Activated T-helper 2 cell treated with anti-CD3 and anti-CD28 coated beads, Interferon-gamma antibody, Interleukin-2, Interleukin-4, amounts not matched to agents 10 μg/mL and 5 μg/mL and 100 μg/mL, durations not matched to agents 14 hours and 24 hours and 36 hours (primary cell): ENCODE measurements around the gene TYW1. TPM values are rescaled to one million over a fixed set of nuclear protein-coding genes. Genes with fewer than 3 reads are reported as not detected.

ENCODE experiments used
- total RNA-seq: library from RNA; stranded (reverse); gene quantifications from 2 replicates; pipeline ENCODE4 v1.2.3, GENCODE V29; 2022

Gene TYW1
- total RNA-seq, 1 donor from 2014 or later = 17.7 TPM

Other genes starting within 250 kb of the TYW1 start
- 82.2 and 83.6 TPM in 2 replicates for gene TMEM248, start 75.6 kb upstream of the TYW1 start, total RNA-seq
- gene SBDS, start 1.2 kb upstream of the TYW1 start, total RNA-seq = 56.2 and 57.4 TPM in 2 replicates